Ovary (tissue), 3 donors: ENCODE measurements around the gene ERLIN1.

Source experiments
- CTCF ChIP-seq, 3 donors: fragments of 450-650 bp in 2 of 3; fragments of 200-600 bp in 1 of 3; IDR thresholded peaks; one replicate each; pipeline versions ENCODE4 v1.5.1 to v1.8.0; 2016 to 2022; ENCODE audit warnings: antibody characterized with exemption in 3 of 3, mild to moderate bottlenecking in 1 of 3
- POLR2A ChIP-seq: fragments of 450-650 bp; IDR thresholded peaks from one replicate; pipeline ENCODE4 v1.6.1; 2017; ENCODE audit warnings: antibody characterized with exemption, mild to moderate bottlenecking, moderate library complexity
- donor health status: DM: no; HTN: no; CAD: no.

GRCh38 chr10:100208276-100208675 lies 22.4 kb upstream of the ERLIN1 start:
- TF ChIP-seq CTCF (IDR thresholded peaks at IDR 0.05) (no peak), POLR2A (no peak)
